GM11168 (cell line): ENCODE results near the gene RNF130.

Experiments used
- in situ Hi-C: fragments of 300-500 bp; cut with MboI; formaldehyde crosslinking; loops from one replicate; pipeline ENCODE4 v1.12.0; 2022; ENCODE audit warnings: low sequenced_read_pairs; ENCODE audit not compliant: unreplicated experiment

RNF130 gene

DNA sequence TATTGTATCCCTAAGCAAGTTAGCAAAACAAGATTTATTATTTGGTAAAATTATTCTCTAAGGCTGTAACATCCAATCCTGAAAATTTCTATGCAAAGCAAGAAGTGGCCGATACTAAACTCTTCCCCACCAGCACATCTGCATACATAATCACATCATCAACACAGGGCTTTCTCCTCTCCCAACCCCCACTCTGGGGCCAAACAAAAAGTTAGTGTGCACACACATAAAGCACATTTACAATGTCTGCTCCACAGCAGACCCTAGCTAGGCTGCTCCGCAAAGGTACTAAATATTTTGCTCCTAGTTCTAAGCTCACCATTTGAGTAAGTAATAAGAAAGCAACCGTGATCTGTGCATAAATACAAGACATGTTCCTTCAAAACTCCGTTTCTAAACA lies 3.6 kb downstream of the RNF130 start:
- in situ Hi-C loops = no loop called here

GRCh38 chr5:180060192-180060591 lies 11.4 kb downstream of the RNF130 start:
- in situ Hi-C loops = no loop called here

GRCh38 chr5:180059326-180059725 lies 12.2 kb downstream of the RNF130 start:
- in situ Hi-C loops = no loop called here

DNA sequence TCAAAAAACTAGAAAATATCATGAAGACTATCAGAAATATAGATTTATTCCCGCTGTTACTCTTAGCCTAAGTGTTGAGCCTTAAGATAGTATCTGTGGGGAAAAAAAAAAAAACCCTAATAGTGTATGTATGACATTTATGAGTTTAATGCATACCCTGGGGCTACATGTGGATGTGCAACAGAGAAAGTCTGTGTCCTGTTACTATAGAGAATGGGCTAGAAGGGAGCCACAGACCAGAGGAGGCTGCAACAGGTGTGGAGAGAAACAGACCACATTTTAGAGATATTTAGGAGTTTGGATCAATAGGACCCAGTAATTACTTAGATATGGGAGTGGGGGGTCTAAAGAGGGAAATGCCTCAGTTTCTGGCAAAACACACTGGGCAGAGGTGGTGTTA lies 15.4 kb downstream of the RNF130 start:
- in situ Hi-C loops = no loop called here

DNA sequence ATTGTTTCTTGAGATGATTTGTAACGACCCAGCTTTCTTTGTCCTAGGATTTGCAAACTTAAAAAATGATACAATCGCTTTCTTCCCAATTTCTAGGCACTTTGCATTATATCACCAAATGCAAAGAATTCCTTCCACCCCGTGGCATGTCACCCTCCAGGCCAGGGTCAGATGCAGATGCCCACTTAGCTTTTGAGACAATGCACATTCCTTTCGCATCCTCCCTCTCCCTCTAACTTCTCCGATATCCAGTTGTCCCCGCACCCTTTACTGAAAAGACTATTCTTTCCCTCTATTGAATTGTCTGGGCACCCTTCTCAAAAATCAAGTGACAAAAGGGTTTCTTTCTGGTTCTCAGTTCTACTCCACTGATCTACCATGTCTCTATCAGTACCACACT lies 17.3 kb downstream of the RNF130 start:
- in situ Hi-C loops = no loop called here

- in situ Hi-C loops = no loop called here
Observed at GRCh38 chr5:180053061-180053602, 18.4 kb downstream of the RNF130 start.

GRCh38 chr5:180052211-180052818 lies 19.2 kb downstream of the RNF130 start:
- in situ Hi-C loops = no loop called here

- in situ Hi-C loops = no loop called here
Observed at GRCh38 chr5:180050121-180050940, 21.2 kb downstream of the RNF130 start.

DNA sequence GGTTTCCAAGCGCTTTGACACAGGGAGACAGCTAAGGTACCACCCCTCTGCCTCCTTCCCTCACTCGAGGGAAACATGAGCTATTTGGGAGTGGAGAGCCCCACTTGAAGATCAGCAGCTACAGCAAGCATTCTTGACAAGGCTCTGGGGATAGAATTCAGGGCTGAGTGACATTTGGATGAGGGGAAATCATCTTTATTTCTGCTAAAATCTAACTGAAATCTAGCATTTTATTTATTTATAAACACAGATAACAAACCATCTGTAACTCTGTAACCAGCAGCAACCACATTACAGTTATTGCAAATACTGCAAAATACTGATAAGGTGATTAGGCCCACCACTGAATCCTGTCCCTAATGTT lies 22.4 kb downstream of the RNF130 start:
- in situ Hi-C loops = no loop called here

GRCh38 chr5:180047667-180048066 lies 23.9 kb downstream of the RNF130 start:
- in situ Hi-C loops = no loop called here

GRCh38 chr5:180046656-180047055 lies 24.9 kb downstream of the RNF130 start:
- in situ Hi-C loops = no loop called here

- in situ Hi-C loops = no loop called here
Observed at GRCh38 chr5:180045889-180046499, 25.6 kb downstream of the RNF130 start.

GRCh38 chr5:180043377-180043776 lies 28.2 kb downstream of the RNF130 start:
- in situ Hi-C loops = no loop called here

DNA sequence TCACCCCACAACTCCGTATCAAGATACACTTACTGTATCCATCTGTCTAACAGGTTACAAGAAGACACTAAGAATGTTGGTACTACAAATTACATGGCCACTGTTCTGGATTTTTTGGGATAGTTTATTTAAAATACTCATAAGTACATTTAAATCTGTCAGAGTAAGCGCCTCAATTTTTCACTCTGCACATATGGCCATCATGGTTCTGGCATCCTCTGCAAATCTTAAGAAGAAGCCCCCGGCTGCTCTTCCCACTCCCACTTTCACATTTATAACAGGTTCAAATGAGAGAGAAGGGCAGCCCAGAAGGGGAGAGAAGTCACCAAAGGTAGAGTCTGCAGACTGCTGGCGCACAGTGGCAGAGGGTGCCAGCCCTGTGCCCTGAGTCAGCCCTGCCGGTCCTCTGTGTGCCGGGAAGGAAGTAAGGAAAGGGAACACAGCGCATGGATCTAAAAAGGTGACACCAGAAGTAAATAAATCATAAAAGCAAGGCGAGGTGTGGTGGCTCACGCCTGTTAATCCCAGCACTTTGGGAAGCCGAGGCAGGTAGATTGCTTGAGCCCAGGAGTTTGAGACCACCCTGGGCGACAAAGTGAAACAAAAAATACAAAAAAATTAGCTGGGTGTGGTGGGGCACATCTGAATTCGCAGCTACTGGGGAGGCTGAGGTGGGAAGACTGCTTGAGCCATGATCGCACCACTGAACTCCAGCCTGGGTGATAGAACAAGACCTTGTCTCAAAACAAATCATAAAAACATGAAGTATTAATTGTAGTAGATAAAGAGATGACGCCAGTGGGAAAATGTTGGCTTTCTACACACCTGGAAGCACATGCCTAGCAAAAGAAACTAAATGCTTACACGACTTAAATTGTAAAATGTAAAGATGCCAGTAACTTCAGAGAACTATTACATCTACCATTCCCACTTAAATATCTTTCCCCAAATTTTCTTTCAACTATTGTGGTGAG lies 30.0 kb downstream of the RNF130 start:
- in situ Hi-C loops = no loop called here

DNA sequence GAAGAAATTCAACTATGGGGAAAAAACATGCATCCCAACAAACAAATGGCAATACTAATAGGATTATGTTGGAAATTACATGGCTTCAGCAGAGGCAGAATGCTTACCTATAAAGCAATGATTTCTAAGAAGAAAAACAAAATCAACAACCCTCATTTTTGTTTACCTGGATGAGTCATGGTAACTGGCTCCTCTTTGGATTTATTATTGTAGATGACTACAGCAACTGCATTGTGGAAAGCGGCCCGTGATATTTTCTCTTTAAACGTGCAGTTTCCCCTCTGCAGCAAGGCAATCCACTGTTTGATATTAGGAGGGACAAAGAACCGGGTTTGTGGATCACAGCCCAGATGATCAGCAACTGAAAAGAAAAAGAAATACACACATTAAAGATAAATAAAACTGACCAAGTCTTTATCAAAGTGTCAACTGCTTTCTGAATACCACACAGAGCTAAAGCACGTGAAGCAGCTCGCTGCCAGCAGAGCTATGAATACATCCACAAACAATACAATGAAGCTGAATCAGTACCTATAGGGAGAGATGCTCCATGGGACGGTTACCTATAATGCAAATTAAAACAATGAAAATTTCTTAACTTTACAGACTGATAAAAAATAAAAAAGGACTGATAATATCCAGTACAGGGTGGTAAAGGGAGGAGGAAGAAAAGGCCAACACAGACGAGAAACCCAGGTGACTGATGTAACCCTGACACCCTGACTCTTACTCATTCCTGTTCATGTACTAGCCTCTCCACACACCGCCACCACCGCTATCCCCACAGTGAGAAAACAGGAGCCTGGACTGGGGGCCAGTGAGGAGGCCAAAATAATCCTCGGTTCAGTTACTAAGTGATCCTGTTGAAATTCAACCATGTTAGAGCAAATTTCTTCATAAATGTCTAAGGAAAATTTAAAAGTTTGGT lies 31.0 kb downstream of the RNF130 start:
- in situ Hi-C loops = no loop called here

DNA sequence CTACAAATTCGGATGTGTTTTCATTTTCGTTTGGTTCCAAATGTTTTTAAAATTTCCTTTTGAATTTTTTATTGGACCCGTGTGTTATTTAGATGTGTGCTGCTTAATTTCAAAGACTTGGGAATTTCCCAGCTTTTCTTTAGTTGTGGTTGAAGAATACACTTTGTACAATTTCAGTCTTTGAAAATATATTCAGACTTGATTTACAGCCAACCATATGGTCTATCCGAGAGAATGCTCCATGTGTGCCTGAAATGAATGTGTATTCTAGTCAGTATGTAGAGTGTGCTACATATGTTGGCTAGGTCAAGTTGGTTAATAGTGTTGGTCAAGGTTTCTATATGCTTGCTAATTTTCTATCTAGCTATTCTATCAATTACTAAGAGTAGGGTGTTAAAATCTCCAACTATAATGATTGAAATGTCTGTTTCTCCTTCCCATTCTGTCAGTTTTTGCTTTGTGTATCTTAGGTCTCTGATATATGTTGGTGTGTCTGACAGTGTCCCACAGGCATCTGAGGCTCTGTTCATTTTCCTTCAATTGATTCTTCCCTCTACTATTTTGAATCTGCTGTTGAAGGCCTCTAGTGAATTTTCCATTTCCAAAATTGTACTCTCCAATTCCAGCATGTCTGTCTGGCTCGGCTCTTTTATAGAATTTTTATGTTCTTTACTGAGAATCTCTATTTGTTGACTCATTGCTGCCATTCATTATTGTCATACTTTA lies 36.2 kb downstream of the RNF130 start:
- in situ Hi-C loops = no loop called here

GRCh38 chr5:180034564-180034963 lies 37.0 kb downstream of the RNF130 start:
- in situ Hi-C loops = no loop called here

GRCh38 chr5:180027459-180028089 lies 44.0 kb downstream of the RNF130 start:
- in situ Hi-C loops = no loop called here
